SU-DHL-6 (cell line): ENCODE results near the gene APBA2.
"Not testable (repeated sequence)": the region's sequence is repeated elsewhere in the genome, so short reads cannot be mapped to it uniquely, and the experiment has no call there.

Experiments
- H2AFZ ChIP-seq: fragments of 200-600 bp; sonication (generic); 2 replicates; pipeline ENCODE4 v1.6.1; 2014; ENCODE audit warnings: low read depth, mild to moderate bottlenecking, moderate library complexity, mixed read lengths, antibody characterized with exemption, low read length; ENCODE audit not compliant: severe bottlenecking
- H3F3A ChIP-seq: fragments of 200-600 bp; shearing (Covaris generic); 2 replicates; pipeline ENCODE4 v1.6.0; 2016; ENCODE audit warnings: antibody characterized with exemption, mild to moderate bottlenecking; ENCODE audit not compliant: insufficient read depth
- H3K27ac ChIP-seq: fragments of 200-600 bp; sonication (generic); 2 replicates; pipeline ENCODE4 v1.5.1; 2016; ENCODE audit warnings: low read depth, mild to moderate bottlenecking, low read length, moderate library complexity, mixed read lengths
- H3K27me3 ChIP-seq: fragments of 200-600 bp; sonication (generic), shearing (Covaris generic); 2 replicates; pipeline ENCODE4 v1.6.0; 2014; ENCODE audit warnings: mild to moderate bottlenecking, low read length
- H3K36me3 ChIP-seq: fragments of 200-600 bp; sonication (generic); 2 replicates; pipeline ENCODE4 v1.6.1; 2014; ENCODE audit warnings: mild to moderate bottlenecking, low read length, mixed read lengths
- H3K4me2 ChIP-seq: fragments of 300-600, 200-600 bp; shearing (Covaris generic), sonication (generic); 2 replicates; pipeline ENCODE4 v1.6.0; 2014; ENCODE audit warnings: low read length, low read depth, mild to moderate bottlenecking; ENCODE audit not compliant: poor library complexity, severe bottlenecking
- H3K4me3 ChIP-seq: fragments of 200-600 bp; sonication (generic); 2 replicates; pipeline ENCODE4 v1.5.1; 2014; ENCODE audit warnings: antibody characterized with exemption, low read length, mild to moderate bottlenecking, mixed read lengths; ENCODE audit not compliant: insufficient read depth, poor library complexity, severe bottlenecking
- H3K79me2 ChIP-seq: fragments of 200-600 bp; sonication (generic); 2 replicates; pipeline ENCODE4 v1.6.1; 2014; ENCODE audit warnings: mild to moderate bottlenecking, low read length, moderate library complexity; ENCODE audit not compliant: insufficient read depth
- H3K9ac ChIP-seq: fragments of 200-600 bp; sonication (generic); 2 replicates; pipeline ENCODE4 v1.7.0; 2014; ENCODE audit warnings: mild to moderate bottlenecking, low read length
- H3K9me2 ChIP-seq: fragments of 200-600 bp; sonication (generic); replicated peaks from 2 replicates; pipeline ENCODE4 v1.6.1; 2014; ENCODE audit warnings: low read length; ENCODE audit not compliant: insufficient read depth
- H3K9me3 ChIP-seq: fragments of 200-600 bp; sonication (generic); 2 replicates; pipeline ENCODE4 v1.6.1; 2014; ENCODE audit warnings: low read length, mixed read lengths; ENCODE audit not compliant: insufficient read depth
- H4K20me1 ChIP-seq: fragments of 200-600 bp; sonication (generic); 2 replicates; pipeline ENCODE4 v1.6.1; 2014; ENCODE audit warnings: low read depth, mild to moderate bottlenecking, antibody characterized with exemption, low read length, moderate library complexity, mixed read lengths
- EZH2phosphoT487 ChIP-seq: fragments of 200-600 bp; sonication (generic), shearing (Covaris generic); conservative IDR thresholded peaks from 2 replicates; pipeline ENCODE4 v1.6.1; 2018; ENCODE audit warnings: mild to moderate bottlenecking, antibody characterized with exemption, low read length, moderate library complexity, mixed read lengths
- TF ChIP-seq, protein P1 (sequence below): fragments of 200-600 bp; sonication (generic); IDR thresholded peaks from one replicate; pipeline ENCODE4 v1.5.1; 2017; ENCODE audit warnings: antibody characterized with exemption, mild to moderate bottlenecking, low read length, moderate library complexity; ENCODE audit not compliant: insufficient read depth, poor library complexity, severe bottlenecking

The APBA2 gene

DNA sequence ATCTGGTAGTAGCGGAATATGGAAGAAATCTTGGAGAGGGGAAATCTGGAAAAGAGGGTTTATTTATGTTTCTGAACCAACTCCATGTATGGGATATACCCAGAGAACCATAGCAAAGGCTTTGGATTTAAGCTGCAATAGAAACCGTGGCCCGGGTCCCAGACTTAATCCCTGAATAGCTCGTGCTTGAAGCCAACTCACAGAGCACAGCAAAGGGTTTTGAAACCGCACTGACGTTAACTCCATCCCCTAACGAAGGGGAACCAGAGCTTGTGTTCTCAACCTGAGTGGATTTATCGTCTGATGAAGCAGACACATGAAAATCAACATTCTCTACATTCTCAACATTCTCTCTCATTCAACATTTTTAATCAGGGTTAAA is 154.6 kb downstream of the APBA2 start:
- no peak overlapping the region for H2AFZ ChIP-seq
- no peaks in the 10 kb centered on the region for H3K27me3 ChIP-seq
- no peaks in the 10 kb centered on the region for H3F3A ChIP-seq
- H3K9me2 ChIP-seq: no peaks in the 10 kb centered on the region
- H3K9ac ChIP-seq: no peak overlapping the region
- H3K36me3 ChIP-seq: no peaks in the 10 kb centered on the region
- H3K79me2 ChIP-seq: no peaks in the 10 kb centered on the region
- H4K20me1 ChIP-seq: no peaks in the 10 kb centered on the region
- no peak overlapping the region for H3K4me3 ChIP-seq
- H3K9me3 ChIP-seq: no peaks in the 10 kb centered on the region
- no peak for TF ChIP-seq EZH2phosphoT487
- TF ChIP-seq, protein P1, sequence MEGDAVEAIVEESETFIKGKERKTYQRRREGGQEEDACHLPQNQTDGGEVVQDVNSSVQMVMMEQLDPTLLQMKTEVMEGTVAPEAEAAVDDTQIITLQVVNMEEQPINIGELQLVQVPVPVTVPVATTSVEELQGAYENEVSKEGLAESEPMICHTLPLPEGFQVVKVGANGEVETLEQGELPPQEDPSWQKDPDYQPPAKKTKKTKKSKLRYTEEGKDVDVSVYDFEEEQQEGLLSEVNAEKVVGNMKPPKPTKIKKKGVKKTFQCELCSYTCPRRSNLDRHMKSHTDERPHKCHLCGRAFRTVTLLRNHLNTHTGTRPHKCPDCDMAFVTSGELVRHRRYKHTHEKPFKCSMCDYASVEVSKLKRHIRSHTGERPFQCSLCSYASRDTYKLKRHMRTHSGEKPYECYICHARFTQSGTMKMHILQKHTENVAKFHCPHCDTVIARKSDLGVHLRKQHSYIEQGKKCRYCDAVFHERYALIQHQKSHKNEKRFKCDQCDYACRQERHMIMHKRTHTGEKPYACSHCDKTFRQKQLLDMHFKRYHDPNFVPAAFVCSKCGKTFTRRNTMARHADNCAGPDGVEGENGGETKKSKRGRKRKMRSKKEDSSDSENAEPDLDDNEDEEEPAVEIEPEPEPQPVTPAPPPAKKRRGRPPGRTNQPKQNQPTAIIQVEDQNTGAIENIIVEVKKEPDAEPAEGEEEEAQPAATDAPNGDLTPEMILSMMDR: no peak
- H3K27ac ChIP-seq: no peak overlapping the region
- no peak overlapping the region for H3K4me2 ChIP-seq

DNA sequence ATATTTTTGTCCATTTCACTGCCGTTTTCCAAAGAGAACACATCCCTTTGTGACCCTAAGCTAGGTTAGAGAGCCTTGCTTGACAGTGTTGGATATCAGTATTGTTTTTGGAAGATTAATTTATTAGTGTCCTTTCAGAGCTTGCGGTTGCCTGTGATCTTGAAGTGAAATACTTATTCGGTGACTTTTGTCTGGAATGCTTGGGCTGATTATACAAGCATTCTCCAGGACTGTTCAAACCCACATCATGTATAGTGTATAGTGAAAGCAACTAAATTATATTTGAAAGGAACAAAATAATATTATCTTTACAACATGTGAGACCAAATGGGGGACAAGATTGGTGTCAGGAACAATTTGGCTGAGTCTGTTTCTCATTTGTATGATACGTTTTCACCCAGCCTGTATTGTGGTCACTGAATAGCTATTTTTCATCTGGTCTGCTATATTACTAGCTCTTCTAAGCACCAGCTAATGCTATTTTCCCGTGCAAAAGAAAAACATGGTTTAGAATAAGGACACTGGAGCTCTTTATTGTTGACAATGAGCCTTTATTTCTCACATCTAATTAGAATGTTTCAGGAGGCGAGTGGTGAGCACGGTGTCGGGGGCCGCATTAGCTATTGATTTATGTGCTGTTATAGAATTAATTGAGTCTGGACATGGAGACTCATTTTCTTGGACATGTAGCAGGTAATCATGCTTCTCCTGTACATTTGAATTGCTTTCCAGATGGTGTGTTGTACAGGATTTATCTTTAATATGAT is 158.1 kb downstream of the APBA2 start:
- H3F3A ChIP-seq: no peaks in the 10 kb centered on the region
- H3K79me2 ChIP-seq: no peaks in the 10 kb centered on the region
- H3K4me2 ChIP-seq: no peak overlapping the region
- no peaks in the 10 kb centered on the region for H3K27me3 ChIP-seq
- H4K20me1 ChIP-seq: no peaks in the 10 kb centered on the region
- H3K27ac ChIP-seq: no peak overlapping the region
- TF ChIP-seq, protein P1: no peak
- TF ChIP-seq EZH2phosphoT487: no peak
- no peaks in the 10 kb centered on the region for H3K9me2 ChIP-seq
- H3K9ac ChIP-seq: no peak overlapping the region
- H3K9me3 ChIP-seq: no peaks in the 10 kb centered on the region
- no peak overlapping the region for H2AFZ ChIP-seq
- H3K36me3 ChIP-seq: no peaks in the 10 kb centered on the region
- H3K4me3 ChIP-seq: no peak overlapping the region

DNA sequence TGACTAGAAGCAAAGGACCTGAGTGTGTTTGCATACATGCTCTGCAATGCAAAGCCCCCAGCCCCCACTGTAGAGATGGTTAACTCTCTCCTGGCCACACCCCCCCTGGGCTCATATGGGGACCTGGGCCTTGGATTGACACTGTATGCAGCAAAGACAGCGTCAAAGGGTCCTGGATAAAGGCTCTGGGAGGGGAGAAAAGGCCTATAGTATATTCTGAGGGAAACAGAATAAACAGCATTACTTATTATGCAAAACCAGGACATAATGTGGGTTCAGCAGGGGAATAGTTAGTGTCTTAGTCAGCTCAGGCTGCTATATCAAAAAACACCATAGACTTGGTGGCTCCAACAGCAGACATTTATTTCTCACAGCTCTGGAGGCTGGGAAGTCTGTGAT is 158.7 kb downstream of the APBA2 start:
- TF ChIP-seq, protein P1: no peak
- TF ChIP-seq EZH2phosphoT487: no peak
- H2AFZ ChIP-seq: no peak overlapping the region
- H3K9me3 ChIP-seq: no peaks in the 10 kb centered on the region
- H3F3A ChIP-seq: no peaks in the 10 kb centered on the region
- H3K4me3 ChIP-seq: no peak overlapping the region
- H3K4me2 ChIP-seq: no peak overlapping the region
- no peak overlapping the region for H3K9ac ChIP-seq
- no peak overlapping the region for H3K27ac ChIP-seq
- no peaks in the 10 kb centered on the region for H3K36me3 ChIP-seq
- no peaks in the 10 kb centered on the region for H4K20me1 ChIP-seq
- H3K27me3 ChIP-seq: no peaks in the 10 kb centered on the region
- H3K79me2 ChIP-seq: no peaks in the 10 kb centered on the region
- no peaks in the 10 kb centered on the region for H3K9me2 ChIP-seq

DNA sequence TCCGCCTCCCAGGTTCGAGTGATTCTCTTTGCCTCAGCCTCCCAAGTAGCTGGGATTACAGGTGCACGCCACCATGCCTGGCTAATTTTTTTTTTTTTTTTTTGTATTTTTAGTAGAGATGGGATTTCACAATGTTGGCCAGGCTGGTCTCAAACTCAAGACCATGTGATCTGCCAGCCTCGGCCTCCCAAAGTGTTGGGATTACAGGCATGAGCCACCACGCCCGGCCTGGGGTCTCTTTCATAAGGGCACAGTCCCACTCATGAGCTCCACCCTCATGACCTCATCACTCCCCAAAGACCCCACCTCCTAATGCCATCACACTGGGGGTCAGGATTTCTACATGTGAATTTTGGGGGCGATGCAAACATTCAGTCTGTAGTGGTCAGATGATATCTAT is 159.4 kb downstream of the APBA2 start:
- H2AFZ ChIP-seq, H3K36me3 ChIP-seq, H3K27ac ChIP-seq, H4K20me1 ChIP-seq, H3K27me3 ChIP-seq, H3K79me2 ChIP-seq, H3K9me2 ChIP-seq, H3K4me3 ChIP-seq, H3K9ac ChIP-seq, H3K9me3 ChIP-seq, H3F3A ChIP-seq, H3K4me2 ChIP-seq: not testable (repeated sequence)
